Neuronal stem cell (in vitro differentiated cells): Measurements from ENCODE around the gene EIF4A3.

ENCODE experiments used
- DNase-seq: peaks from one replicate; pipeline ENCODE4 v3.0.0-alpha.2; 2013; ENCODE audit warnings: low spot score
- H2AFZ ChIP-seq: one replicate; pipeline ENCODE4 v1.6.1; 2013; ENCODE audit warnings: mild to moderate bottlenecking, low read length, inconsistent platforms
- H2AK5ac ChIP-seq: 2 replicates; pipeline ENCODE4 v1.6.1; 2013; ENCODE audit warnings: low read depth, mild to moderate bottlenecking, inconsistent platforms, low read length, moderate library complexity, mixed read lengths
- H2BK120ac ChIP-seq: 2 replicates; pipeline ENCODE4 v1.6.1; 2013; ENCODE audit warnings: low read depth, mild to moderate bottlenecking, inconsistent platforms, low read length, moderate library complexity, mixed read lengths
- H2BK12ac ChIP-seq: one replicate; pipeline ENCODE4 v1.6.1; 2013; ENCODE audit warnings: low read length, inconsistent platforms
- H2BK15ac ChIP-seq: 2 replicates; pipeline ENCODE4 v1.6.1; 2013; ENCODE audit warnings: mild to moderate bottlenecking, low read length, inconsistent platforms, mixed read lengths
- H2BK5ac ChIP-seq: one replicate; pipeline ENCODE4 v1.6.1; 2013; ENCODE audit warnings: inconsistent platforms, mild to moderate bottlenecking, low read length, moderate library complexity
- H3K14ac ChIP-seq: one replicate; pipeline ENCODE4 v1.6.1; 2013; ENCODE audit warnings: low read length, inconsistent platforms
- H3K18ac ChIP-seq: 2 replicates; pipeline ENCODE4 v1.6.1; 2013; ENCODE audit warnings: low read length, inconsistent platforms
- H3K23ac ChIP-seq: 2 replicates; pipeline ENCODE4 v1.6.1; 2013; ENCODE audit warnings: low read depth, mild to moderate bottlenecking, mixed read lengths, low read length, inconsistent platforms; ENCODE audit not compliant: poor library complexity
- H3K27ac ChIP-seq: replicated peaks from 3 replicates; pipeline ENCODE4 v1.5.1; 2013; ENCODE audit warnings: low read length, inconsistent platforms
- H3K27me3 ChIP-seq, 3 experiments: 2 replicates each; pipeline ENCODE4 v1.6.1; 2013; ENCODE audit warnings: low read length in 3 of 3, mild to moderate bottlenecking in 2 of 3, inconsistent platforms in 1 of 3, low read depth in 1 of 3, mixed read lengths in 1 of 3, moderate library complexity in 1 of 3; ENCODE audit not compliant: control insufficient read depth in 3 of 3, insufficient read depth in 3 of 3
- H3K36me3 ChIP-seq, 2 donors: replicated peaks in 1 of 2; 2 replicates each; pipeline ENCODE4 v1.6.1; 2013; ENCODE audit warnings: low read length in 2 of 2; ENCODE audit not compliant: control insufficient read depth in 2 of 2, insufficient read depth in 2 of 2
- H3K4ac ChIP-seq: 2 replicates; pipeline ENCODE4 v1.6.1; 2013; ENCODE audit warnings: inconsistent platforms, mild to moderate bottlenecking, low read length, moderate library complexity
- H3K4me1 ChIP-seq, 2 donors: 1 replicate in 1 of 2; 2 replicates in 1 of 2; pipeline ENCODE4 v1.6.1; 2013; ENCODE audit warnings: low read length in 2 of 2, low read depth in 1 of 2; ENCODE audit not compliant: control insufficient read depth in 2 of 2, insufficient read depth in 1 of 2
- H3K4me2 ChIP-seq: one replicate; pipeline ENCODE4 v1.6.1; 2013; ENCODE audit warnings: mild to moderate bottlenecking, low read length, inconsistent platforms; ENCODE audit not compliant: insufficient read depth, poor library complexity, severe bottlenecking
- H3K4me3 ChIP-seq, 2 donors: 2 replicates each; pipeline ENCODE4 v1.5.1; 2013; ENCODE audit warnings: low read length in 2 of 2, mild to moderate bottlenecking in 2 of 2, inconsistent platforms in 1 of 2, moderate library complexity in 1 of 2
- H3K79me1 ChIP-seq: one replicate; pipeline ENCODE4 v1.6.1; 2013; ENCODE audit warnings: low read depth, mild to moderate bottlenecking, inconsistent platforms, low read length, moderate library complexity
- H3K9ac ChIP-seq: one replicate; pipeline ENCODE4 v1.6.1; 2013; ENCODE audit warnings: mild to moderate bottlenecking, low read depth, low read length, inconsistent platforms; ENCODE audit not compliant: poor library complexity
- H3K9me3 ChIP-seq, 2 donors: replicated peaks in 1 of 2; 2 replicates each; pipeline versions ENCODE3 to v1.6.1; 2013; ENCODE audit warnings: low read length in 2 of 2, mild to moderate bottlenecking in 2 of 2, inconsistent platforms in 1 of 2, low read depth in 1 of 2, mixed read lengths in 1 of 2, moderate library complexity in 1 of 2; ENCODE audit not compliant: control insufficient read depth in 2 of 2, insufficient read depth in 1 of 2
- H4K8ac ChIP-seq: one replicate; pipeline ENCODE4 v1.6.1; 2013; ENCODE audit warnings: low read depth, mild to moderate bottlenecking, inconsistent platforms, low read length, moderate library complexity
- H4K91ac ChIP-seq: one replicate; pipeline ENCODE4 v1.6.1; 2013; ENCODE audit warnings: low read length, low read depth, mild to moderate bottlenecking, inconsistent platforms; ENCODE audit not compliant: poor library complexity
- WGBS, 2 donors: extraction: QIAGEN DNeasy Blood & Tissue Kit; methylation state at CpG; one replicate each; pipeline ENCODE4 v1.1.7; 2013; ENCODE audit warnings: missing lambda C conversion rate in 2 of 2, mixed read lengths in 1 of 2; ENCODE audit not compliant: insufficient read length in 2 of 2, insufficient replicate concordance in 1 of 2; ENCODE audit errors: extremely low coverage in 2 of 2; 5-methylcytosine and 5-hydroxymethylcytosine counted together

EIF4A3 gene

GRCh38 chr17:80184423-80184714 lies 37.4 kb upstream of the EIF4A3 start:
- peak overlapping the region; percentile 21 for H3K27ac ChIP-seq
- peak overlapping the region; percentile 95 for H3K18ac ChIP-seq

GRCh38 chr17:80183581-80184422 lies 36.9 kb upstream of the EIF4A3 start:
- no CpG with 5 or more reads among the region's 26 CpGs for WGBS, 2 donors
- no peak overlapping the region for H3K23ac ChIP-seq
- H2BK5ac ChIP-seq = peak overlapping the region; percentile 21
- no peak for DNase-seq
- H2BK12ac ChIP-seq = no peak overlapping the region
- peak overlapping the region; percentile 87 for H2AFZ ChIP-seq
- H3K9me3 ChIP-seq = no peaks in the 10 kb centered on the region
- H4K91ac ChIP-seq = peak overlapping the region; percentile 56
- H3K4me3 ChIP-seq = no peak overlapping the region
- peak overlapping the region; percentile 11 for H3K14ac ChIP-seq
- peak overlapping the region; percentile 39 for H2BK15ac ChIP-seq
- no peak overlapping the region for H3K27ac ChIP-seq
- H3K4me1 ChIP-seq = peaks cover 10 to 12% of the 10 kb centered on the region in 2 donors
- H3K27me3 ChIP-seq = no peaks in the 10 kb centered on the region
- peak overlapping the region; percentile 10 for H3K4ac ChIP-seq
- H4K8ac ChIP-seq = peak overlapping the region; percentile 94
- peak overlapping the region; percentile 95 for H3K18ac ChIP-seq
- peak overlapping the region; percentile 53 for H2AK5ac ChIP-seq
- H3K4me2 ChIP-seq = no peak overlapping the region
- H3K36me3 ChIP-seq = no peaks in the 10 kb centered on the region
- no peaks in the 10 kb centered on the region for H3K79me1 ChIP-seq
- peak overlapping the region; percentile 68 for H2BK120ac ChIP-seq
- peak overlapping the region; percentile 83 for H3K9ac ChIP-seq

More at GRCh38 chr17:80184423-80184714, 37.4 kb upstream of the EIF4A3 start:
- Histone ChIP-seq H4K91ac (peak overlapping the region; percentile 56), H3K14ac (peak overlapping the region; percentile 11), H3K27me3 (no peaks in the 10 kb centered on the region), H2BK15ac (peak overlapping the region; percentile 39), H4K8ac (peak overlapping the region; percentile 52), H3K4me1 (peaks cover 10 to 12% of the 10 kb centered on the region in 2 donors), H3K36me3 (no peaks in the 10 kb centered on the region), H2BK5ac (peak overlapping the region; percentile 21), H2AK5ac (peak overlapping the region; percentile 53), H3K9ac (peak overlapping the region; percentile 83), H3K4me2 (no peak overlapping the region), H2BK12ac (no peak overlapping the region), H3K79me1 (no peaks in the 10 kb centered on the region), H3K4ac (peak overlapping the region; percentile 1), H2AFZ (peak overlapping the region; percentile 87), H3K23ac (no peak overlapping the region), H3K4me3 (no peak overlapping the region), H3K9me3 (no peaks in the 10 kb centered on the region), H2BK120ac (peak overlapping the region; percentile 68)
- no peak for DNase-seq
- no CpG with 5 or more reads among the region's 10 CpGs for WGBS, 2 donors

GRCh38 chr17:80182845-80183223 lies 35.9 kb upstream of the EIF4A3 start:
- Histone ChIP-seq H2AFZ (no peak overlapping the region), H3K23ac (no peak overlapping the region), H3K4ac (no peak overlapping the region), H4K8ac (no peak overlapping the region), H2BK120ac (no peak overlapping the region), H3K27me3 (no peaks in the 10 kb centered on the region), H3K18ac (peak overlapping the region; percentile 27), H2BK12ac (no peak overlapping the region), H3K27ac (no peak overlapping the region), H3K36me3 (no peaks in the 10 kb centered on the region), H3K14ac (no peak overlapping the region), H2AK5ac (peak overlapping the region; percentile 33), H3K4me3 (no peak overlapping the region), H3K9me3 (no peaks in the 10 kb centered on the region), H3K9ac (no peak overlapping the region), H3K79me1 (no peaks in the 10 kb centered on the region), H3K4me1 (peaks cover 10 to 12% of the 10 kb centered on the region in 2 donors), H4K91ac (no peak overlapping the region), H2BK15ac (peak overlapping the region; percentile 66), H3K4me2 (no peak overlapping the region), H2BK5ac (no peak overlapping the region)
- no peak for DNase-seq
- WGBS, 2 donors = no CpG with 5 or more reads among the region's 12 CpGs

- H2AK5ac ChIP-seq = peak overlapping the region; percentile 33
- no peak overlapping the region for H3K14ac ChIP-seq
- no peak overlapping the region for H3K4me2 ChIP-seq
- H3K9me3 ChIP-seq = no peaks in the 10 kb centered on the region
- H2AFZ ChIP-seq = no peak overlapping the region
- H4K8ac ChIP-seq = no peak overlapping the region
- peak overlapping the region; percentile 14 for H2BK12ac ChIP-seq
- H3K4me1 ChIP-seq = peaks cover 10 to 12% of the 10 kb centered on the region in 2 donors
- H3K18ac ChIP-seq = peak overlapping the region; percentile 27
- H3K4ac ChIP-seq = no peak overlapping the region
- no peaks in the 10 kb centered on the region for H3K27me3 ChIP-seq
- H2BK5ac ChIP-seq = no peak overlapping the region
- no peak overlapping the region for H3K27ac ChIP-seq
- H4K91ac ChIP-seq = no peak overlapping the region
- no peak overlapping the region for H3K23ac ChIP-seq
- no peak overlapping the region for H3K9ac ChIP-seq
- DNase-seq = no peak
- peak overlapping the region; percentile 66 for H2BK15ac ChIP-seq
- H3K4me3 ChIP-seq = no peak overlapping the region
- no peaks in the 10 kb centered on the region for H3K36me3 ChIP-seq
- no CpG with 5 or more reads among the region's 30 CpGs for WGBS, 2 donors
- H2BK120ac ChIP-seq = no peak overlapping the region
- H3K79me1 ChIP-seq = no peaks in the 10 kb centered on the region
Measured at GRCh38 chr17:80182118-80182844, 35.4 kb upstream of the EIF4A3 start.
